HG03280 (cell line): ENCODE results near the gene GJA4.

Source experiments
- ATAC-seq: cut with Tn5 transposase; IDR thresholded peaks from one replicate; pipeline ENCODE4 v1.9.1; 2021; ENCODE audit warnings: mild to moderate bottlenecking, moderate library complexity; ENCODE audit not compliant: unreplicated experiment

Gene GJA4

DNA sequence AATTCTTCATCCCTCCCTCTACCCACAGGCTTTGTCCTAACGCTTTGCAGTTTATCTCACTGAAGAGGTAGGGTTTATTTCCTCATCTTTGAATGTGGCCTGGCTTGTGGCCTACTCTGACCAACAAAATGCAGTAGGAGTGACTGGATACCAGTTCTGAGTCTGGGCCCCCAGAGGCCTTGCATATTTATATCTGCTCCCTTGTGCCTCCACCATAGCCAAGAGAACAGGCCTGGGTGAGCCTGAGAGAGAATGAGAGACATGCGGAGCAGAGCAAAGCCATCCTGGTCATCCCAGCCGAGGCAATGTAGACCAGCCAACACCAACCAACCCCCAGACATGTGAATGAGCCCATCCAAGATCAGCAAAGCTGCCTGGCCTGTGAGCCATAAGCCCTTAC, 36.5 kb downstream of the GJA4 start:
- no peak for ATAC-seq

DNA sequence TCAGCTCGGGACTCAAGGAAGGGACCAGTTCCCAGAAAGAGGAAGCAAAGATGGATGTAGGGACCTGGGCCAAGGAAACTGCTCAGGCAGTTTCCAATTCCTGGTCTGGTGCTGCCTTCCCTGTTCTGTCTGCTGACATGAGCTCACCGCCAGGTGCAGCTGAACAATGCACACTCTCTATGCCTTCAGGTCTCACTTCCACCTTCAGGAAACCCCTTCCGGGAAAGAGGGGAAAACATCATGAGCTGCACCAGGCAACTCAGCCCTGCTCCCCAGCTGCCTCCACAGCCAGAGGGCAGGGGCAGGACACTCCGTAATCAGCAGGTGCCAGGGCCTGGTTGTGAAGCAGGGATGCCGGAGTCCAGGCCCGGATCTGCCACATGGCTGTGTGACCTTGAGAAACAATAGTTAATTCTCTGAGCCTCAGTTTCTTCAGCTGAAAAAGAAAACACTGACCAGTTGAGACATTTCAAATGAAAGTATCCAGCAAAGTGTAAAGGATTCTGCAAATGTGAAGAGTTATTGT, 39.0 kb downstream of the GJA4 start:
- ATAC-seq: no peak

DNA sequence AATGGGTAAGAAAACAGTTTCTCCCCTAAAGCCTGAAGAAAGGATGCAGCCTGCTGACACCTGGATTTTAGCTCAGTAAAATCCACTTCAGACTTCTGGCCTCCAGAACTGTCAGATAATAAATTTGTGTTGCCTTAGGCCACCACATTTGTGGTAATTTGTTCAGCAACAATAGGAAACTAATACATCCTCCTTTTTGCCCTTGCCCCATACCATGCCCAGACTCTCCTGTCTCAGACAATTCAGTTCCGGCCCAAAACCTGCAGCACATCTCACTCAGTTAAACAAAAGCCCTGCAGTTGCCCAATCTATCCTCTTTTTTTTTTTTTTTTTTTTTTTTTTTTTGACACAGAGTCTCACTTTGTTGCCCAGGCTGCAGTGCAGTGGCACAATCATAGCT, 40.9 kb downstream of the GJA4 start:
- ATAC-seq: no peak

GRCh38 chr1:34839526-34840305, 46.9 kb downstream of the GJA4 start:
- ATAC-seq: no peak

DNA sequence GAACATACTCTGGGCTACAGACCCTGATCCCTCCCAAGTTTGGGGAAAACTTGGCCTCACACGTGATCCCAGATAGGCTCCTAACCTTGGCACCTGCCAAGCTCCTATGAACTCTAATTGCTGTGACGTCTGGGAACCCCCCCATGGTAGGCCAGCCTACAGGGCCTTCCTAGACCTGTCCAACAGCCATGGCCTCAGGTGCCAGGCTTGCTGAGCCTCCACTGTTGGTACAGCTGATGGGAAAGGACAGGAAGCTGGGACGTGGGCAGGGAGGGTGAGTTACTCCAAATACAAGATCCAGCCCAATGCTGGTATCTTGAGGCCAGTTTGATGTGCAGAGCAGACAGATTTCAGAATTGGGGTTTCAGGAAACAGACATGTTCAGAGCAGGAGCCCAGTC, 47.6 kb downstream of the GJA4 start:
- no peak for ATAC-seq

DNA sequence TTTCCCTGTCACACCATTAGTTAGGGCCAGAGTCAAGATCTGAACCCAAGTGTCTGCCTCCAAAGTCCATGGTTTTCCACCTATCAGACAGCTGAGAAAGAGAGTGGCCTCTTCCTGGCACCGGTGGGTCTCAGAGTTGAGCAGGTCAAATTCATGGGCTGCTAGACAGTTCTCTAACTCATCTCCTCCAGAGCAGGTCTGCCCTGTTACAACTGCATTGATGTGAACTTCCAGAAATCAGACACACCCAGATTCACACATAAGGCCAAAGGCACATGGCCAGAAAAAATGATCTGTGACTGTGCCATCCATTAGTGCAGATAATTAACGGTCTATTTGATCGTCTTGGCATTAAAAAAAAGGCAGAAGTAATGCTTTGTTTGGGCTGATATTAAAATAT, 49.3 kb downstream of the GJA4 start:
- ATAC-seq: no peak

DNA sequence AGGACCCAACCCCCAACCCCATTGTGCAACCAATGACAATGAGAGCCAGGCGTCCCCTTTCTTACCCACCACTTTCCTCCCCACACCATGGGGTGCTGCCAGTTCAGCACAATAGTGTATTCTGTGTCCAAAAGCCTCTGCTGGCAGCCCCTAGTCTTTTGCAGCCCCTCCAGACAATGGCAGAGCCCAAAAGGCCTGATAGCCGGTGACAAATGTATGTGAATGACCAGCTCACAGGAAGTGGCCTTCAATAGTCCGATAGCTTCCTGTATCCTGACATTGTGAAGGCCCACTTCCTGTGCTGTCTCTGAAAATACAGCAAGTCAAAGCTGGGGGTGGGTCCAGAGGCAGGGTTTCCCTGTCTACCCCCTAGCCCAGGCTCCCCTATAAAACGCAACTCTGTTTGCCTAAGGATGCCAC, 50.2 kb downstream of the GJA4 start:
- ATAC-seq: no peak

DNA sequence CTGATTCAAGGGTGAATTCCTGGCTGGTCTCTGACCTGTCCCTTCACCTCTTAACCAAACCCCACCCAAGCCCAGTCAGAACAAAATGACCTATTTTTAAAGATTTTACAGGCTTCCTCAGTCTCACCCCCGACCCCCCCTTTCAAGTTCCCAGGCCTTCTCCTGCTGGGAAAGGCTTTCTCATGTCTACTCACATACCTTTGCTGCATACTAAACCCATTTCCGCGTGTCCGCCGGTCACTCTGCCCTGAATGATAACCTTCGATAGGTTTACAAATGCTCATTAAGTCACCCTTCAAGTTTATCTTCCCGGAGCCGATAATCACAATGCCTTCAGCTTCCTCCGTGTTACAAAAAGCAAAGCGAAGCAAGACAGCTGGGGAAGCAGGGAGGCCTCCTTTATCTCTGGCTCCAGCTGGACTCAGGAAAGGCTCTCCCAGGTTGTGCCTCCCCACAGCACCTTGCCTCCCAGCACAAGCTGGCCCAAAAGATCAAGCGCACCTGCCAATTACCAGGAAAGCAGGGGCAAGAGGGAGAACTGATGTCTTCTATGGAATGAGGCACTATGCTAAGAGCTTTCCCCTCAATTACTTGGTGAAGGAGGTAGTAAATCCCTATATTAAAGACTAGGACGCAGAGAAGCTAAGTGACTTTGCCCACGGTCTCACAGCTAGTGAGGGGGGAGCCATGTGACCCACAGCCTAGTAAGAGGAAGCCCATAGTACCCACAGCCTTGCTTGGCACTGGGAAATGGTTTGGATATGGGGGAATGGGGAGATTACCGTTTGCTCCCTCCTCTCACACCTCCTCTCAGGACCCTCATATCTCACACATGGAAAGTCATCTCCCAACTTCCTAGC, 50.8 kb downstream of the GJA4 start:
- ATAC-seq: no peak

GRCh38 chr1:34844252-34844634, 51.4 kb downstream of the GJA4 start:
- no peak for ATAC-seq
